Upper lobe of right lung (tissue), 1 donor: ENCODE data around the gene PPP1R27. TPM values are rescaled to one million over a fixed set of nuclear protein-coding genes. Genes with fewer than 3 reads are reported as not detected.

Experiments
- ATAC-seq: fragments of 200-7000 bp; cut with Tn5 transposase; one replicate; pipeline ENCODE4 v1.9.1; 2020; ENCODE audit warnings: mild to moderate bottlenecking, moderate library complexity
- DNase-seq: peaks from one replicate; pipeline ENCODE4 v3.0.0-alpha.2; 2020
- H3K27ac ChIP-seq: fragments of 200-600 bp; one replicate; pipeline ENCODE4 v1.8.0; 2022
- H3K27me3 ChIP-seq: fragments of 200-600 bp; one replicate; pipeline ENCODE4 v1.8.0; 2022; ENCODE audit warnings: mild to moderate bottlenecking
- H3K36me3 ChIP-seq: fragments of 200-600 bp; one replicate; pipeline ENCODE4 v1.8.0; 2022
- H3K4me1 ChIP-seq: fragments of 200-600 bp; one replicate; pipeline ENCODE4 v1.8.0; 2022
- H3K4me3 ChIP-seq: fragments of 200-600 bp; one replicate; pipeline ENCODE4 v1.8.0; 2022; ENCODE audit warnings: mild to moderate bottlenecking
- H3K9me3 ChIP-seq: fragments of 200-600 bp; one replicate; pipeline ENCODE4 v1.8.0; 2022
- CTCF ChIP-seq: fragments of 200-600 bp; IDR thresholded peaks from one replicate; pipeline ENCODE4 v1.8.0; 2022; ENCODE audit warnings: antibody characterized with exemption
- intact Hi-C: fragments of 100-400 bp; cut with DNase I; formaldehyde crosslinking; loops from one replicate; pipeline ENCODE4 v1.11.0; 2022
- long read RNA-seq: library from polyadenylated mRNA; unstranded; transcript quantifications from one replicate; pipeline ENCODE4 v2.0.0, GENCODE V29; 2021
- total RNA-seq: library from RNA; stranded (reverse); fragmentation: NEBNext Ultra II Directional; extraction: Animal tissue kit (Norgen Biotek cat#: 25700); gene quantifications from one replicate; pipeline ENCODE4 v1.2.1, GENCODE V29; 2021
- donor health status: DM: no; HTN: yes; CAD: no; lungs with severe emphysema.

The PPP1R27 gene, protein sequence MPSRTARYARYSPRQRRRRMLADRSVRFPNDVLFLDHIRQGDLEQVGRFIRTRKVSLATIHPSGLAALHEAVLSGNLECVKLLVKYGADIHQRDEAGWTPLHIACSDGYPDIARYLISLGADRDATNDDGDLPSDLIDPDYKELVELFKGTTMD
- total RNA-seq: not detected
- long read RNA-seq: 0 reads

- intact Hi-C loops: no loop called here
- Histone ChIP-seq H3K9me3 (no peaks in the 10 kb centered on the region), H3K4me3 (peak within 1 kb of the TSS; percentile 78), H3K27me3 (no peaks in the 10 kb centered on the region), H3K27ac (peak within 1 kb of the TSS; percentile 92), H3K4me1 (peaks cover 22% of the 10 kb centered on the region), H3K36me3 (no peaks in the 10 kb centered on the region)
- TF ChIP-seq CTCF: no peak
- ATAC-seq (no peak), DNase-seq (no peak)
Observed at GRCh38 chr17:81834831-81835267, at the start of gene PPP1R27. TSS of gene PPP1R27 (minus strand) at chr17:81835050. CDS start at chr17:81834953, 97 bp downstream.

DNA sequence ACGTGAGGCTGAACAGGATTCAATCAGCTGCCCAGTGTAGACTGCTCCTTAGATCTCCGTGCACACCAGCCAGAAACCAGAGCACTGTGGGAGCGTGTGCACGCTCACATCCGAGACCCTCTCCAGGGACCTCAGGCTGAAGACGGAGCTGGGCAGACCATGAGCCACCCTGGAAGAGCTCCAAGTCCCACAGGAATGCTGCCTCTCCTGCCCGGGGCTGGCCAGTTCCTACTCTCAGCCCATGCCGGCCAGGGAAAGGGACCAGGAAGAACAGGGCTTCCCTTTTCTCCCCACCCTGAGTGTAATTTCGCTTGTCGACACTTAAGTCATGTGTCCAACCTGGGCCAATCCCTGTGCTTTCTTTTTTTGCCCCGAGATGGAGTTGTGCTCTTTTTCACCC, 49.7 kb upstream of the PPP1R27 start:
- Histone ChIP-seq H3K4me1 (peaks cover 4% of the 10 kb centered on the region), H3K36me3 (peaks cover 64% of the 10 kb centered on the region), H3K27ac (no peak overlapping the region), H3K4me3 (no peak overlapping the region), H3K9me3 (no peaks in the 10 kb centered on the region), H3K27me3 (no peaks in the 10 kb centered on the region)
- intact Hi-C loops: no loop called here
- no peak for TF ChIP-seq CTCF
- DNase-seq: no peak
- peak; percentile 21 for ATAC-seq

DNA sequence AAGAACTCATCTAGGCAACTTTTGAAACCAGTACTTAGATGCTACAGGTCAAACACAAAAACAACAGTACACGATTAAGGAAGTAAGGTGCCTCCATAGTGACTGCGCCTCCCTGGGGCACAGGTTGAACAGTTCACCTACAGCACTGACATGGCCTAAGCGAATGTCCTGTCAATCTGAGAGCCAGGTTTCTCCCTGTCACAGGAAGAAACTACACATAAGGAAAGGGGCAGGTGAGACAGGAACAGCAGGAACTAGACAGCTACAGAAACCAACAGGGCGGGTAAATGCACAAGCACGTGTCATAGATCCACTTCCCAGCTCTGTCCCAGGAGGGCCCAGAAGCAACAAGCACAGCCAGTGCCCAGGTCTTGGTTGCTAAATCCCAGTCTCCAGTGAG, 44.3 kb upstream of the PPP1R27 start:
- Histone ChIP-seq H3K4me3 (no peak overlapping the region), H3K4me1 (no peaks in the 10 kb centered on the region), H3K27ac (no peak overlapping the region), H3K27me3 (no peaks in the 10 kb centered on the region), H3K9me3 (no peaks in the 10 kb centered on the region), H3K36me3 (peaks cover 25% of the 10 kb centered on the region)
- intact Hi-C loops: no loop called here
- DNase-seq: no peak
- TF ChIP-seq CTCF: no peak
- no peak for ATAC-seq

DNA sequence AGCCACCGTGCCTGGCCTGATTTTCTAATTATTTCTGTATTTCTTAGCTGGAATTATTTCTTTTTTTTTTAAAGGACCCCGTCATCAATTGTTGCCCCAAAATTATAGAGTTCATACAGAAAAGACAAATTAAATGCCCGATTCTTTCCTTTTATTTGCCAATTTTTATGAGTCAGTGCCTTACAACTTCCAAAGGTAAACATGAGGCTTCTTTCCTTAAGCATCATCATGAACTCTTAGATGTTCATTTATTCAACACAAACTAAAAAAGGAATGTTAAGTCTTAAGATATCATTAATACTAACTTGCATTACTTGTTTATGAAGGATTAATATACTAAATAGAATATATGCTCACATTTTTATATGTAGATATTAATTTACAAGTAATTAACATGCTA, 43.4 kb upstream of the PPP1R27 start:
- intact Hi-C loops: no loop called here

GRCh38 chr17:81877569-81877968, 42.7 kb upstream of the PPP1R27 start:
- TF ChIP-seq CTCF: no peak
- no peak for DNase-seq
- H3K4me1 ChIP-seq: peaks cover 6% of the 10 kb centered on the region
- H3K9me3 ChIP-seq: no peaks in the 10 kb centered on the region
- intact Hi-C loops: no loop called here
- H3K36me3 ChIP-seq: peaks cover 25% of the 10 kb centered on the region
- H3K27ac ChIP-seq: no peak overlapping the region
- H3K27me3 ChIP-seq: no peaks in the 10 kb centered on the region
- no peak overlapping the region for H3K4me3 ChIP-seq
- ATAC-seq: no peak

More for the DNA sequence above, 43.4 kb upstream of the PPP1R27 start:
- Histone ChIP-seq H3K27me3 (no peaks in the 10 kb centered on the region), H3K27ac (no peak overlapping the region), H3K36me3 (peaks cover 25% of the 10 kb centered on the region), H3K9me3 (no peaks in the 10 kb centered on the region), H3K4me1 (no peaks in the 10 kb centered on the region), H3K4me3 (no peak overlapping the region)
- ATAC-seq: no peak
- TF ChIP-seq CTCF: no peak
- no peak for DNase-seq
